ENCODE data around the gene SFXN5.
"Not testable (repeated sequence)": the region's sequence is repeated elsewhere in the genome, so short reads cannot be mapped to it uniquely, and the experiment has no call there.

SFXN5 gene, protein sequence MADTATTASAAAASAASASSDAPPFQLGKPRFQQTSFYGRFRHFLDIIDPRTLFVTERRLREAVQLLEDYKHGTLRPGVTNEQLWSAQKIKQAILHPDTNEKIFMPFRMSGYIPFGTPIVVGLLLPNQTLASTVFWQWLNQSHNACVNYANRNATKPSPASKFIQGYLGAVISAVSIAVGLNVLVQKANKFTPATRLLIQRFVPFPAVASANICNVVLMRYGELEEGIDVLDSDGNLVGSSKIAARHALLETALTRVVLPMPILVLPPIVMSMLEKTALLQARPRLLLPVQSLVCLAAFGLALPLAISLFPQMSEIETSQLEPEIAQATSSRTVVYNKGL

GRCh38 chr2:73071360-73072128 lies at the start of gene SFXN5:
Gene SFXN5, minus strand, starts transcription at chr2:73071712. Its CDS starts 7 bp downstream, at chr2:73071705.
- peaks cover 24% of the 10 kb centered on the region for H3K4me1 Mint-ChIP-seq (ENCODE audit: low read depth)
- DNase-seq (ENCODE audit: low spot score) = peak; percentile 96
- peak within 1 kb of the TSS; percentile 92 for H3K27ac Mint-ChIP-seq
- peak within 1 kb of the TSS; percentile 91 for H3K4me3 Mint-ChIP-seq
- peaks cover 7% of the 10 kb centered on the region for H3K27me3 Mint-ChIP-seq (ENCODE audit: low read depth)
- H3K9me3 Mint-ChIP-seq = no peaks in the 10 kb centered on the region
- no peaks in the 10 kb centered on the region for H3K36me3 Mint-ChIP-seq (ENCODE audit: low read depth)

DNA sequence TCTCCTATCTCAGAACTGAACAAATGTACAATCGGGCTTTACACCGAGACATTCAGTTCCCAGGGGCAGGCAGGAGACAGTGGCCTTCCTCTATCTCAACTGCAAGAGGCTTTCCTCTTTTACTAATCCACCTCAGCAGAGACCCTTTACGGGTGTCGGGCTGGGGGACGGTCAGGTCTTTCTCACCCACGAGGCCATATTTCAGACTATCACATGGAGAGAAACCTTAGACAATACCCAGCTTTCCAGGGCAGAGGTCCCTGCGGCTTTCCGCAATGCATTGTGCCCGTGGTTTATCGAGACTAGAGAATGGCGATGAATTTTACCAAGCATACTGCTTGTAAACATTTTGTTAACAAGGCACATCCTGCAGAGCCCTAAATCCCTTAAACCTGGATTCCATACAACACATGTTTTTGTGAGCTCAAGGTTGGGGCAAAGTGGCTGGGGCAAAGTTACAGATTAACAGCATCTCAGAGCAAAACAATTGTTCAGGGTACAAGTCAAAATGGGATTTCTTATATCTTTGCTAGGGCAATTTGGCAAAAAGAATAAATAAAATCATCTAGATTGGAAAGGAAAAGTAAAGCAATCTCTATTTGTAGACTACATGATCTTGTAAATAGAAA lies 48.2 kb upstream of the SFXN5 start:
- H3K27ac Mint-ChIP-seq; H3K9me3 Mint-ChIP-seq; H3K36me3 Mint-ChIP-seq (ENCODE audit: low read depth); H3K4me1 Mint-ChIP-seq (ENCODE audit: low read depth); H3K4me3 Mint-ChIP-seq; DNase-seq (ENCODE audit: low spot score): not testable (repeated sequence)
- H3K27me3 Mint-ChIP-seq (ENCODE audit: low read depth) = peaks cover 34% of the 10 kb centered on the region

DNA sequence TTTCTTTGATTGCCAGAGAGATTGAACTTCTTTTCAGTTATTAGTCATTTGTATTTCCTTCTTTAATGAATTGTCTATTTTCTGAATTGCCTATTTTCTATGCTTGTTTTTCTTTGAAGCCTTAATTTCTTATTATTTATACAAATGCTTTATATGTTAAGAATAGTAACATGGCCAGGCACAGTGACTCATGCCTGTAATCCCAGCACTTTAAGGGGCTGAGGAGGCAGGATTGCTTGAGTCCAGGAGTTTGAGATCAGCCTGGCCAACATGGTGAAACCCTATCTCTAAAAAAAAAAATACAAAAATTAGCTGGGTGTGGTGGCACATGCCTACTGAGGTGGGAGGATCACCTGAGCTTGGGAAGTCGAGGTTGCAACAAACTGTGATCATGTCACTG lies 45.9 kb upstream of the SFXN5 start:
- Mint-ChIP-seq H3K36me3 (ENCODE audit: low read depth) (no peaks in the 10 kb centered on the region), H3K4me3 (no peak overlapping the region), H3K4me1 (ENCODE audit: low read depth) (no peaks in the 10 kb centered on the region), H3K27ac (no peak overlapping the region), H3K9me3 (no peaks in the 10 kb centered on the region), H3K27me3 (ENCODE audit: low read depth) (peaks cover 23% of the 10 kb centered on the region)
- DNase-seq (ENCODE audit: low spot score) = no peak

- Mint-ChIP-seq H3K27me3 (ENCODE audit: low read depth) (peaks cover 22% of the 10 kb centered on the region), H3K4me1 (ENCODE audit: low read depth) (peaks cover 6% of the 10 kb centered on the region), H3K9me3 (no peaks in the 10 kb centered on the region), H3K4me3 (no peak overlapping the region), H3K27ac (no peak overlapping the region), H3K36me3 (ENCODE audit: low read depth) (no peaks in the 10 kb centered on the region)
- no peak for DNase-seq (ENCODE audit: low spot score)
These were observed 44.9 kb upstream of the SFXN5 start for GRCh38 chr2:73116182-73116960.

GRCh38 chr2:73114273-73114867 lies 42.9 kb upstream of the SFXN5 start:
- H3K27ac Mint-ChIP-seq = no peak overlapping the region
- H3K4me3 Mint-ChIP-seq = peak overlapping the region; percentile 37

GRCh38 chr2:73112913-73113854 lies 41.7 kb upstream of the SFXN5 start, which contains the start of gene RAB11FIP5:
Gene RAB11FIP5, minus strand, starts transcription at chr2:73112948. Its CDS starts 171 bp downstream, at chr2:73112777.
- Mint-ChIP-seq H3K36me3 (ENCODE audit: low read depth) (no peaks in the 10 kb centered on the region), H3K4me1 (ENCODE audit: low read depth) (peaks cover 19% of the 10 kb centered on the region), H3K27ac (peak within 1 kb of the TSS; percentile 74), H3K4me3 (peak within 1 kb of the TSS; percentile 82), H3K9me3 (no peaks in the 10 kb centered on the region), H3K27me3 (ENCODE audit: low read depth) (peaks cover 24% of the 10 kb centered on the region)
- DNase-seq (ENCODE audit: low spot score) = peak; percentile 82

More at GRCh38 chr2:73114273-73114867, 42.9 kb upstream of the SFXN5 start:
- Mint-ChIP-seq H3K4me1 (ENCODE audit: low read depth) (peaks cover 19% of the 10 kb centered on the region), H3K36me3 (ENCODE audit: low read depth) (no peaks in the 10 kb centered on the region), H3K27me3 (ENCODE audit: low read depth) (peaks cover 24% of the 10 kb centered on the region), H3K9me3 (no peaks in the 10 kb centered on the region)
- no peak for DNase-seq (ENCODE audit: low spot score)

- peaks cover 24% of the 10 kb centered on the region for H3K27me3 Mint-ChIP-seq (ENCODE audit: low read depth)
- H3K36me3 Mint-ChIP-seq (ENCODE audit: low read depth) = no peaks in the 10 kb centered on the region
- no peaks in the 10 kb centered on the region for H3K9me3 Mint-ChIP-seq
- peaks cover 22% of the 10 kb centered on the region for H3K4me1 Mint-ChIP-seq (ENCODE audit: low read depth)
- peak overlapping the region; percentile 74 for H3K27ac Mint-ChIP-seq
- DNase-seq (ENCODE audit: low spot score) = peak; percentile 11
- H3K4me3 Mint-ChIP-seq = peak overlapping the region; percentile 82
These were observed 40.8 kb upstream of the SFXN5 start for GRCh38 chr2:73112026-73112912.

DNA sequence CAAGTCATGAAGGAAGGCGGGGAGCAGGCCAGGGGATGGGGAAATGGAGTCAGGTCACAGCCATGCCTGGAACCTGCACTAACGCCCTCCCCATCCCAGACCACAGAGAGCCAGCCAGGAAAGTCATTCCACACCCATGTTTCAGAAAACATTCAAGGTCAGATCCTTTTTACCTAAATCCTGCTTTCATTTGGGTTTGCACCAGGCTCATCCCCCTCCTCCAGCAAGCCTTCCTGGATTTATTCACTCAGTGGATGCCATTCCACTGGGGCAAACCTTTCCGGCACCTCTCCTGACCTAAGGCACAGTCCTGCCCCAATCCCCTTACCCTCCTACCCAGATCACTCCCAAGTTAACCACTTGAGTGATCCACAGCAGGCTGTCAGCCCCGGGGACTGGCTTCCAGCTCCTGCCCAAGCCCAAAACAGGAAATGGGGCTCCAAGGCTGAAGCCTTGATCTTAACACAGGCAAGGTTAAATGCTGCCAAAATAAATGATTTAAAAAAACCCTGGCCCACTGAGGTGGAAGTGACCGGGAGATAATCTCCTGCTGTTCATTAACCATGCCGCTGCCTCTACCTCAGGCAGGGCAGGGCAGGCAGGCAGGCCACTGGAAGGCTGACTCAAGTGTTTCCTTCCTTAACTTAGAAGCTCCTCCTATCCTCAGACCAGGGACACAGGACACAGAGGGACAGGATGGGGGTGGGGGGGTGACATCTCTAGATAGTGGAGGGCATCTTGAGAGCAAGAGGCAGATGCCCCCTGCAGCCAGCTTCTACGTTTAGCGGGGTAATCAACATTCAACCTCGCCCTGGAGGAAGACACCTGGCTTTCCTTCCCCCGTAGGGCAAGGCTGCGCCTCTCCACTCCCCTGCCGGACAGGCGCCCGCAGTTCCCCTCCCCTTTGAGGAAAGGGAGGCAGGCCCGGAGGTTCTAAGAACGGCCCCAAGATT lies 39.8 kb upstream of the SFXN5 start:
- no peaks in the 10 kb centered on the region for H3K36me3 Mint-ChIP-seq (ENCODE audit: low read depth)
- peak overlapping the region; percentile 74 for H3K27ac Mint-ChIP-seq
- H3K4me1 Mint-ChIP-seq (ENCODE audit: low read depth) = peaks cover 26% of the 10 kb centered on the region
- no peak for DNase-seq (ENCODE audit: low spot score)
- H3K4me3 Mint-ChIP-seq = peak overlapping the region; percentile 82
- H3K9me3 Mint-ChIP-seq = no peaks in the 10 kb centered on the region
- peaks cover 19% of the 10 kb centered on the region for H3K27me3 Mint-ChIP-seq (ENCODE audit: low read depth)

DNA sequence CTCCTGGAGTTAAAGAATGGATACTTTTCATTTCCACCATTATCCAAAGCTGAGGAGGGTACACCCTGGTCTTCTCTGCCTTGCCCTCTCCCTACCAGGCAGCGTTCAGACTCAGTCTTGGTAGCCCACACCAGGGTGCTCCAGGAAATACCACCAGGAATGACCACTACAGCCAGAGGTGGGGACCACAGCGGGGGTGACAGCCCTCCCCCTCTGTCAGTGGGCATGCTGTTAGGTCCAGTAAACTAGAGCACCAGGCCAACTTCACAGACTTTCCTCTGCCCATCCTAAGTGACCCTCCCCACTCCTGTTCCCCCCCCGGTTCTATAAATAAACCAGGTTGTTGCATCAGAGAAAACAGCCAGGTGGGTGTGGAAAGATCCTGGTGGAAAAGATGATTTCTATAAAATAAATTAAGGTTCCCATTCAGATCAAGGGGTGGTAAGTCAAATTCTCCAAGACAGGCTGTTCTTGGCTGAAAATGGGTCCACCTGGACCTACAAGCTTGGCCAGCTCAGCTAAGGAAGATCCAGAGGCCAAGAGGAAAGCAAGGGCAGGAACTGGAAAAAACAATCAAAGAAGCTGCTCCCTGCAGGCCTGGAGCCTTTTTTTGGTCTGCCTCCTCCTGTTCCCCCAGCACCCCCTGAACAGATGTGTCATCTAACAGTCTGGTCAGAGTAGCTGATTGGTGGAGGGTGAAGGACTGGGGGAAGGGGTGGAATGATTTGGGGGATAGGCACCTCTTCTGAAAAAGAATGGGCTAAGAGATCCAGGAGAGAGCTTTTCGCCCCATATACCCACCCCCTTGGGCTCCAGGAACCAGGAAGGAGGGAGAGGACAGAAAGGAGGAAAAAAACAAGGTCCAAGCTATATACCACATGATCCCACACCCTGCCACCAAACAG lies 38.9 kb upstream of the SFXN5 start:
- no peak for DNase-seq (ENCODE audit: low spot score)
- no peaks in the 10 kb centered on the region for H3K9me3 Mint-ChIP-seq
- H3K27me3 Mint-ChIP-seq (ENCODE audit: low read depth) = peaks cover 17% of the 10 kb centered on the region
- H3K4me3 Mint-ChIP-seq = peak overlapping the region; percentile 82
- no peaks in the 10 kb centered on the region for H3K36me3 Mint-ChIP-seq (ENCODE audit: low read depth)
- no peak overlapping the region for H3K27ac Mint-ChIP-seq
- peaks cover 26% of the 10 kb centered on the region for H3K4me1 Mint-ChIP-seq (ENCODE audit: low read depth)

- Mint-ChIP-seq H3K4me1 (ENCODE audit: low read depth) (peaks cover 26% of the 10 kb centered on the region), H3K9me3 (no peaks in the 10 kb centered on the region), H3K27me3 (ENCODE audit: low read depth) (peaks cover 15% of the 10 kb centered on the region), H3K36me3 (ENCODE audit: low read depth) (no peaks in the 10 kb centered on the region), H3K27ac (no peak overlapping the region), H3K4me3 (no peak overlapping the region)
- DNase-seq (ENCODE audit: low spot score) = no peak
These were observed 38.1 kb upstream of the SFXN5 start for GRCh38 chr2:73109431-73110167.
